A673 (cell line): Measurements from ENCODE around the gene ZNF777. TPM values are rescaled to one million over a fixed set of nuclear protein-coding genes. Genes with fewer than 3 reads are reported as not detected.

Experiments used
- BruUV-seq: library from RNA; stranded (reverse); fragments of 400-500 nt; replicated peaks from 2 replicates; lab custom pipeline; 2021; lab: Mats Ljungman, UMichigan
- CTCF ChIA-PET: fragments of 300-600 bp; sonication (Branson Sonifier 250); formaldehyde crosslinking; loops from one replicate; lab custom pipeline; 2022; ENCODE audit warnings: antibody characterized with exemption; lab: Charles Lee
- POLR2A ChIA-PET: fragments of 300-600 bp; sonication (Branson Sonifier 250); formaldehyde crosslinking; loops from one replicate; lab custom pipeline; 2022; ENCODE audit warnings: antibody characterized with exemption; ENCODE audit not compliant: low non-redundant PET; lab: Charles Lee
- DNase-seq: peaks from one replicate; pipeline ENCODE4 v3.0.0-alpha.2; 2015; ENCODE audit warnings: low spot score
- H3K27ac ChIP-seq: fragments of 200-600 bp; sonication (generic); 2 replicates; pipeline ENCODE4 v1.5.1; 2016; ENCODE audit warnings: mixed run types, low read depth, mild to moderate bottlenecking, mixed read lengths, antibody characterized with exemption, low read length; ENCODE audit not compliant: poor library complexity, severe bottlenecking
- H3K27me3 ChIP-seq: fragments of 200-600 bp; sonication (generic); replicated peaks from 2 replicates; pipeline ENCODE4 v1.6.1; 2017; ENCODE audit warnings: mixed run types, low read depth, mild to moderate bottlenecking, mixed read lengths, antibody characterized with exemption, low read length; ENCODE audit not compliant: insufficient read depth, poor library complexity
- H3K36me3 ChIP-seq: fragments of 200-600 bp; sonication (generic); 2 replicates; pipeline ENCODE4 v1.6.1; 2016; ENCODE audit warnings: mixed run types, mild to moderate bottlenecking, mixed read lengths, antibody characterized with exemption, low read length; ENCODE audit not compliant: insufficient read depth, poor library complexity, severe bottlenecking
- H3K4me1 ChIP-seq: fragments of 200-600 bp; sonication (generic); 2 replicates; pipeline ENCODE4 v1.6.1; 2017; ENCODE audit warnings: mixed run types, mild to moderate bottlenecking, mixed read lengths, antibody characterized with exemption, low read length; ENCODE audit not compliant: insufficient read depth, poor library complexity, severe bottlenecking
- H3K4me3 ChIP-seq: fragments of 200-600 bp; sonication (generic); 2 replicates; pipeline ENCODE4 v1.5.1; 2016; ENCODE audit warnings: low read depth, mixed run types, mild to moderate bottlenecking, mixed read lengths, low read length; ENCODE audit not compliant: poor library complexity, severe bottlenecking
- H3K9me3 ChIP-seq: fragments of 200-600 bp; sonication (generic); 2 replicates; pipeline ENCODE4 v1.6.1; 2016; ENCODE audit warnings: mixed run types, low read depth, mild to moderate bottlenecking, mixed read lengths, antibody characterized with exemption, low read length; ENCODE audit not compliant: poor library complexity, severe bottlenecking
- CTCF ChIP-seq: fragments of 300-800, 200-600 bp; sonication (generic); conservative IDR thresholded peaks from 2 replicates; pipeline ENCODE4 v1.5.1; 2017; ENCODE audit warnings: low read depth, mild to moderate bottlenecking, antibody characterized with exemption, low read length, moderate library complexity, mixed read lengths
- EZH2 ChIP-seq: fragments of 200-600 bp; sonication (generic); IDR thresholded peaks from 2 replicates; pipeline ENCODE4 v1.6.1; 2017; ENCODE audit warnings: borderline replicate concordance, low read depth, mild to moderate bottlenecking, mixed read lengths, antibody characterized with exemption, low read length; ENCODE audit not compliant: poor library complexity, severe bottlenecking
- intact Hi-C: fragments of 100-400 bp; cut with micrococcal nuclease; formaldehyde crosslinking; loops from one replicate; pipeline ENCODE4 v1.10.0; 2022; ENCODE audit not compliant: unreplicated experiment
- total RNA-seq: library from RNA; stranded (reverse); gene quantifications from 2 replicates; pipeline ENCODE4 v1.2.3, GENCODE V29; 2021

Gene ZNF777
- total RNA-seq, 1 experiment from 2014 or later = 19.3 TPM

- Histone ChIP-seq H3K27ac (no peak overlapping the region), H3K9me3 (no peaks in the 10 kb centered on the region), H3K27me3 (no peaks in the 10 kb centered on the region), H3K4me3 (peak overlapping the region; percentile 44), H3K36me3 (no peaks in the 10 kb centered on the region), H3K4me1 (peaks cover 4% of the 10 kb centered on the region)
- CTCF ChIA-PET = interaction anchor here (1.1 kb wide), 1 partner anchor 113 kb away, joined by 3 read pairs; no protein-coding TSS in a partner anchor
- intact Hi-C loops = loop anchor here (5.0 kb wide), 1 partner anchor 74 kb away; the partner anchor contains the start of gene ZNF746
- POLR2A ChIA-PET = no interaction called here
- DNase-seq = no peak
- TF ChIP-seq CTCF (no peak), EZH2 (no peak)
- no TSS peak for BruUV-seq
Measured at GRCh38 chr7:149422914-149423301, 38.0 kb downstream of the ZNF777 start.

- Histone ChIP-seq H3K27ac (no peak overlapping the region), H3K4me1 (peaks cover 4% of the 10 kb centered on the region), H3K27me3 (no peaks in the 10 kb centered on the region), H3K9me3 (no peaks in the 10 kb centered on the region), H3K36me3 (no peaks in the 10 kb centered on the region), H3K4me3 (peak overlapping the region; percentile 44)
- POLR2A ChIA-PET = no interaction called here
- DNase-seq = peak; percentile 79
- CTCF ChIA-PET = interaction anchor here (0.5 to 1.1 kb wide), 4 partner anchors 23 to 340 kb away, joined by 3 to 5 read pairs (median 4); no protein-coding TSS in a partner anchor
- no TSS peak for BruUV-seq
- intact Hi-C loops = loop anchor here (5.0 kb wide), 1 partner anchor 75 kb away; the partner anchor contains the start of gene ZNF746
- no peak for TF ChIP-seq EZH2
- TF ChIP-seq CTCF = peak; percentile 46; the same call in 1 of the 2 replicates
Measured at GRCh38 chr7:149422162-149422913, 38.5 kb downstream of the ZNF777 start.

- Histone ChIP-seq H3K4me3 (no peak overlapping the region), H3K9me3 (no peaks in the 10 kb centered on the region), H3K4me1 (peaks cover 4% of the 10 kb centered on the region), H3K27me3 (no peaks in the 10 kb centered on the region), H3K27ac (no peak overlapping the region), H3K36me3 (no peaks in the 10 kb centered on the region)
- no peak for DNase-seq
- ChIA-PET CTCF (no interaction called here), POLR2A (no interaction called here)
- BruUV-seq = no TSS peak
- intact Hi-C loops = loop anchor here (5.0 kb wide), 1 partner anchor 77 kb away; the partner anchor contains the start of gene ZNF746
- TF ChIP-seq CTCF = no peak
- TF ChIP-seq EZH2 = no peak
Measured at GRCh38 chr7:149420006-149420405, 40.9 kb downstream of the ZNF777 start.
